SH-SY5Y (cell line): ENCODE measurements around the gene COMMD9.

Experiments
- GATA2 ChIP-seq: IDR thresholded peaks from 2 replicates; pipeline ENCODE4 v1.6.1; 2011; ENCODE audit warnings: mild to moderate bottlenecking, low read depth, low read length
- GATA3 ChIP-seq: IDR thresholded peaks from 2 replicates; pipeline ENCODE4 v1.6.1; 2011; ENCODE audit warnings: low read depth, mild to moderate bottlenecking, low read length, moderate library complexity

DNA sequence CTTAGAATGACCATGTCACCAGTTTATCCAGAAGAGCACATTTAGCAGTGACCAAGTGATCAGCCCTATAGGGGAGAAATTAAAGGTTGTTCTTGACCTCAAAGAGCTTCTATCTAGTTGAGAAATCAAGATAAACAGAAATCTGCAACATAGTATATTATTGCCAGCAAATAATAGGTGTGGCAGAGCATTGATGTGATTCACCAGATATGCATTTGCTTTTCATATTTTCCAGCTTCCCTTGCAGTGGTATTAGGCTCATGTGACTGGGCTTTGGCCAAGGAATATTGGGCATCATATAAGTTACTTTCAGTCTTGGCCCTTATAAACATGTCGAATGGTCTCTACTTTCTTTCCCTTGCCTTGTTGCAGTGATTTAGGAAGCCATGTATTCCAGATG is 34.5 kb downstream of the COMMD9 start:
- TF ChIP-seq GATA2 (no peak), GATA3 (no peak)
